Activated naive CD4-positive, alpha-beta T cell treated with anti-CD3 and anti-CD28 coated beads, Interleukin-2, amount 10 ng/mL, durations not matched to agents 7 days and 5 days (primary cell): ENCODE measurements around the gene TACC2.

Experiments
- CTCF ChIA-PET: fragments of 350-600 bp; sonication (Branson Sonifier 250); formaldehyde crosslinking; loops from one replicate; lab custom pipeline; 2021; ENCODE audit warnings: antibody characterized with exemption; lab: Charles Lee
- DNase-seq: peaks from one replicate; pipeline ENCODE4 v3.0.0-alpha.2; 2020
- H3K27ac Mint-ChIP-seq: one replicate; pipeline ENCODE4 v1.8.0; 2021; ENCODE audit warnings: mild to moderate bottlenecking, moderate library complexity, mixed read lengths
- H3K27me3 Mint-ChIP-seq: one replicate; pipeline ENCODE4 v1.8.0; 2021; ENCODE audit warnings: mild to moderate bottlenecking, mixed read lengths
- H3K36me3 Mint-ChIP-seq: one replicate; pipeline ENCODE4 v1.8.0; 2021; ENCODE audit warnings: mixed read lengths
- H3K4me1 Mint-ChIP-seq: one replicate; pipeline ENCODE4 v1.8.0; 2021; ENCODE audit warnings: mixed read lengths
- H3K4me3 Mint-ChIP-seq: one replicate; pipeline ENCODE4 v1.8.0; 2021; ENCODE audit warnings: mild to moderate bottlenecking, moderate library complexity, mixed read lengths
- H3K9me3 Mint-ChIP-seq: one replicate; pipeline ENCODE4 v1.8.0; 2021; ENCODE audit warnings: mixed read lengths

Gene TACC2

GRCh38 chr10:122181876-122182275 lies 192.9 kb downstream of the TACC2 start:
- DNase-seq, result no peak
- Mint-ChIP-seq H3K9me3 (no peaks in the 10 kb centered on the region), H3K27me3 (no peaks in the 10 kb centered on the region), H3K27ac (no peak overlapping the region), H3K4me1 (no peaks in the 10 kb centered on the region), H3K4me3 (no peak overlapping the region), H3K36me3 (no peaks in the 10 kb centered on the region)
- CTCF ChIA-PET, result no interaction called here

GRCh38 chr10:122182308-122182707 lies 193.3 kb downstream of the TACC2 start:
- no peaks in the 10 kb centered on the region for H3K4me1 Mint-ChIP-seq
- H3K27me3 Mint-ChIP-seq, result no peaks in the 10 kb centered on the region
- H3K27ac Mint-ChIP-seq, result no peak overlapping the region
- no peak overlapping the region for H3K4me3 Mint-ChIP-seq
- no peak for DNase-seq
- H3K36me3 Mint-ChIP-seq, result no peaks in the 10 kb centered on the region
- CTCF ChIA-PET, result no interaction called here
- no peaks in the 10 kb centered on the region for H3K9me3 Mint-ChIP-seq

GRCh38 chr10:122184254-122184653 lies 195.3 kb downstream of the TACC2 start:
- Mint-ChIP-seq H3K27ac (no peak overlapping the region), H3K27me3 (no peaks in the 10 kb centered on the region), H3K9me3 (no peaks in the 10 kb centered on the region), H3K4me3 (no peak overlapping the region), H3K4me1 (no peaks in the 10 kb centered on the region), H3K36me3 (no peaks in the 10 kb centered on the region)
- CTCF ChIA-PET, result no interaction called here
- DNase-seq, result no peak

GRCh38 chr10:122185643-122186042 lies 196.7 kb downstream of the TACC2 start:
- Mint-ChIP-seq H3K27me3 (no peaks in the 10 kb centered on the region), H3K9me3 (no peaks in the 10 kb centered on the region), H3K36me3 (no peaks in the 10 kb centered on the region), H3K27ac (no peak overlapping the region), H3K4me1 (no peaks in the 10 kb centered on the region), H3K4me3 (no peak overlapping the region)
- CTCF ChIA-PET, result no interaction called here
- no peak for DNase-seq

- Mint-ChIP-seq H3K4me1 (no peaks in the 10 kb centered on the region), H3K9me3 (no peaks in the 10 kb centered on the region), H3K4me3 (no peak overlapping the region), H3K27me3 (no peaks in the 10 kb centered on the region), H3K36me3 (no peaks in the 10 kb centered on the region), H3K27ac (no peak overlapping the region)
- CTCF ChIA-PET, result interaction anchor here (0.6 kb wide), 1 partner anchor 77 kb away, joined by 4 read pairs; no protein-coding TSS in a partner anchor
- no peak for DNase-seq
These were observed 198.2 kb downstream of the TACC2 start for GRCh38 chr10:122186816-122187810.

GRCh38 chr10:122188706-122189105 lies 199.7 kb downstream of the TACC2 start:
- no peaks in the 10 kb centered on the region for H3K9me3 Mint-ChIP-seq
- CTCF ChIA-PET, result no interaction called here
- no peaks in the 10 kb centered on the region for H3K36me3 Mint-ChIP-seq
- H3K27me3 Mint-ChIP-seq, result no peaks in the 10 kb centered on the region
- no peak overlapping the region for H3K27ac Mint-ChIP-seq
- H3K4me3 Mint-ChIP-seq, result no peak overlapping the region
- no peaks in the 10 kb centered on the region for H3K4me1 Mint-ChIP-seq
- no peak for DNase-seq

- peaks cover 2% of the 10 kb centered on the region for H3K27me3 Mint-ChIP-seq
- CTCF ChIA-PET, result no interaction called here
These were observed 200.2 kb downstream of the TACC2 start for GRCh38 chr10:122189185-122189584.

GRCh38 chr10:122190176-122190943 lies 201.4 kb downstream of the TACC2 start:
- CTCF ChIA-PET, result no interaction called here
- H3K4me1 Mint-ChIP-seq, result no peaks in the 10 kb centered on the region
- H3K27ac Mint-ChIP-seq, result no peak overlapping the region
- peaks cover 4% of the 10 kb centered on the region for H3K27me3 Mint-ChIP-seq
- H3K9me3 Mint-ChIP-seq, result no peaks in the 10 kb centered on the region
- H3K4me3 Mint-ChIP-seq, result no peak overlapping the region
- DNase-seq, result no peak
- H3K36me3 Mint-ChIP-seq, result no peaks in the 10 kb centered on the region

More at GRCh38 chr10:122189185-122189584, 200.2 kb downstream of the TACC2 start:
- no peak for DNase-seq
- no peaks in the 10 kb centered on the region for H3K36me3 Mint-ChIP-seq
- no peaks in the 10 kb centered on the region for H3K9me3 Mint-ChIP-seq
- H3K4me1 Mint-ChIP-seq, result no peaks in the 10 kb centered on the region
- no peak overlapping the region for H3K4me3 Mint-ChIP-seq
- H3K27ac Mint-ChIP-seq, result no peak overlapping the region

GRCh38 chr10:122191936-122192541 lies 203.1 kb downstream of the TACC2 start:
- H3K4me1 Mint-ChIP-seq, result no peaks in the 10 kb centered on the region
- CTCF ChIA-PET, result no interaction called here
- H3K36me3 Mint-ChIP-seq, result no peaks in the 10 kb centered on the region
- no peak overlapping the region for H3K27ac Mint-ChIP-seq
- no peak for DNase-seq
- no peak overlapping the region for H3K4me3 Mint-ChIP-seq
- H3K9me3 Mint-ChIP-seq, result no peaks in the 10 kb centered on the region
- peaks cover 4% of the 10 kb centered on the region for H3K27me3 Mint-ChIP-seq

GRCh38 chr10:122194251-122194650 lies 205.3 kb downstream of the TACC2 start:
- Mint-ChIP-seq H3K9me3 (no peaks in the 10 kb centered on the region), H3K36me3 (no peaks in the 10 kb centered on the region), H3K4me3 (no peak overlapping the region), H3K27me3 (peaks cover 4% of the 10 kb centered on the region), H3K4me1 (no peaks in the 10 kb centered on the region), H3K27ac (no peak overlapping the region)
- CTCF ChIA-PET, result no interaction called here
- no peak for DNase-seq

- Mint-ChIP-seq H3K27me3 (peaks cover 4% of the 10 kb centered on the region), H3K4me1 (no peaks in the 10 kb centered on the region), H3K4me3 (no peak overlapping the region), H3K36me3 (no peaks in the 10 kb centered on the region), H3K9me3 (no peaks in the 10 kb centered on the region), H3K27ac (no peak overlapping the region)
- CTCF ChIA-PET, result no interaction called here
- no peak for DNase-seq
These were observed 207.3 kb downstream of the TACC2 start for GRCh38 chr10:122196218-122196617.

GRCh38 chr10:122197611-122198222 lies 208.8 kb downstream of the TACC2 start:
- no peak for DNase-seq
- Mint-ChIP-seq H3K27ac (no peak overlapping the region), H3K4me3 (no peak overlapping the region), H3K4me1 (no peaks in the 10 kb centered on the region), H3K9me3 (no peaks in the 10 kb centered on the region), H3K36me3 (no peaks in the 10 kb centered on the region), H3K27me3 (peaks cover 4% of the 10 kb centered on the region)
- CTCF ChIA-PET, result no interaction called here

GRCh38 chr10:122198631-122199030 lies 209.7 kb downstream of the TACC2 start:
- Mint-ChIP-seq H3K4me1 (no peaks in the 10 kb centered on the region), H3K9me3 (no peaks in the 10 kb centered on the region), H3K4me3 (no peak overlapping the region), H3K36me3 (no peaks in the 10 kb centered on the region), H3K27ac (no peak overlapping the region), H3K27me3 (peaks cover 4% of the 10 kb centered on the region)
- no peak for DNase-seq
- CTCF ChIA-PET, result no interaction called here

- no peak for DNase-seq
- Mint-ChIP-seq H3K4me1 (no peaks in the 10 kb centered on the region), H3K27ac (no peak overlapping the region), H3K9me3 (no peaks in the 10 kb centered on the region), H3K27me3 (peaks cover 3% of the 10 kb centered on the region), H3K36me3 (no peaks in the 10 kb centered on the region), H3K4me3 (no peak overlapping the region)
- CTCF ChIA-PET, result no interaction called here
These were observed 210.1 kb downstream of the TACC2 start for GRCh38 chr10:122199070-122199469.
